ENCODE results near the gene ILDR2. TPM values are rescaled to one million over a fixed set of nuclear protein-coding genes. Genes with fewer than 3 reads are reported as not detected.

ILDR2 gene
- total and polyA plus RNA-seq, 2 donors (not counting 1 experiment from before 2014, with no cell fraction given), result under 0.01 to 0.14 TPM

- no peaks in the 10 kb centered on the region for H3K9me3 ChIP-seq (ENCODE audit: control insufficient read depth, insufficient read depth, low read depth, low read length)
- TF ChIP-seq CTCF (conservative IDR thresholded peaks at IDR 0.05 in 1 of 2, IDR thresholded peaks at IDR 0.05 in 1 of 2; ENCODE audit: low read depth in 1 of 2, low read length in 2 of 2) (no peak), EZH2 (IDR thresholded peaks at IDR 0.05; ENCODE audit: low read length, missing control alignments) (no peak)
- H4K20me1 ChIP-seq (ENCODE audit: control insufficient read depth, extremely low read depth, insufficient read depth, low read length), result no peaks in the 10 kb centered on the region
- no peak overlapping the region for H3K27ac ChIP-seq (ENCODE audit: insufficient read depth, low read length)
- H3K4me3 ChIP-seq (replicated peaks in 1 of 4; ENCODE audit: control extremely low read depth in 1 of 4, insufficient read depth in 1 of 4, low read depth in 3 of 4, low read length in 4 of 4), result no peak overlapping the region
- H3K36me3 ChIP-seq (ENCODE audit: control insufficient read depth, insufficient read depth, low read length), result no peaks in the 10 kb centered on the region
- no peak for DNase-seq (ENCODE audit: low read depth in 2 of 2)
- no peaks in the 10 kb centered on the region for H3K79me2 ChIP-seq (ENCODE audit: control insufficient read depth, insufficient read depth, low read length)
- H3K27me3 ChIP-seq (ENCODE audit: control insufficient read depth, insufficient read depth, low read length), result no peaks in the 10 kb centered on the region
- no peak overlapping the region for H3K4me2 ChIP-seq (ENCODE audit: extremely low read depth, insufficient read depth, low read length)
- no peaks in the 10 kb centered on the region for H3K4me1 ChIP-seq (ENCODE audit: control insufficient read depth, extremely low read depth, insufficient read depth, low read length)
- H2AFZ ChIP-seq (ENCODE audit: low read length), result no peak overlapping the region
- no peak overlapping the region for H3K9ac ChIP-seq (ENCODE audit: insufficient read depth, low read length)
Observed at GRCh38 chr1:166951050-166951449, 24.3 kb downstream of the ILDR2 start.

- no peaks in the 10 kb centered on the region for H3K9me3 ChIP-seq (ENCODE audit: control insufficient read depth, insufficient read depth, low read depth, low read length)
- no peak for TF ChIP-seq EZH2 (IDR thresholded peaks at IDR 0.05; ENCODE audit: low read length, missing control alignments)
- TF ChIP-seq CTCF (conservative IDR thresholded peaks at IDR 0.05 in 1 of 2, IDR thresholded peaks at IDR 0.05 in 1 of 2; ENCODE audit: low read depth in 1 of 2, low read length in 2 of 2), result no peak
- no peak overlapping the region for H3K27ac ChIP-seq (ENCODE audit: insufficient read depth, low read length)
- H3K36me3 ChIP-seq (ENCODE audit: control insufficient read depth, insufficient read depth, low read length), result no peaks in the 10 kb centered on the region
- H3K4me3 ChIP-seq (replicated peaks in 1 of 4; ENCODE audit: control extremely low read depth in 1 of 4, insufficient read depth in 1 of 4, low read depth in 3 of 4, low read length in 4 of 4), result no peak overlapping the region
- no peaks in the 10 kb centered on the region for H3K4me1 ChIP-seq (ENCODE audit: control insufficient read depth, extremely low read depth, insufficient read depth, low read length)
- no peak overlapping the region for H3K9ac ChIP-seq (ENCODE audit: insufficient read depth, low read length)
- H2AFZ ChIP-seq (ENCODE audit: low read length), result no peak overlapping the region
- no peaks in the 10 kb centered on the region for H3K27me3 ChIP-seq (ENCODE audit: control insufficient read depth, insufficient read depth, low read length)
- no peaks in the 10 kb centered on the region for H4K20me1 ChIP-seq (ENCODE audit: control insufficient read depth, extremely low read depth, insufficient read depth, low read length)
- no peak overlapping the region for H3K4me2 ChIP-seq (ENCODE audit: extremely low read depth, insufficient read depth, low read length)
- H3K79me2 ChIP-seq (ENCODE audit: control insufficient read depth, insufficient read depth, low read length), result no peaks in the 10 kb centered on the region
- no peak for DNase-seq (ENCODE audit: low read depth in 2 of 2)
Observed at GRCh38 chr1:166950156-166950555, 25.2 kb downstream of the ILDR2 start.

- Histone ChIP-seq H3K36me3 (ENCODE audit: control insufficient read depth, insufficient read depth, low read length) (no peaks in the 10 kb centered on the region), H3K9ac (ENCODE audit: insufficient read depth, low read length) (no peak overlapping the region), H3K9me3 (ENCODE audit: control insufficient read depth, insufficient read depth, low read depth, low read length) (no peaks in the 10 kb centered on the region), H3K79me2 (ENCODE audit: control insufficient read depth, insufficient read depth, low read length) (no peaks in the 10 kb centered on the region), H3K4me2 (ENCODE audit: extremely low read depth, insufficient read depth, low read length) (no peak overlapping the region), H3K27me3 (ENCODE audit: control insufficient read depth, insufficient read depth, low read length) (no peaks in the 10 kb centered on the region), H4K20me1 (ENCODE audit: control insufficient read depth, extremely low read depth, insufficient read depth, low read length) (no peaks in the 10 kb centered on the region), H2AFZ (ENCODE audit: low read length) (no peak overlapping the region), H3K4me3 (replicated peaks in 1 of 4; ENCODE audit: control extremely low read depth in 1 of 4, insufficient read depth in 1 of 4, low read depth in 3 of 4, low read length in 4 of 4) (no peak overlapping the region), H3K4me1 (ENCODE audit: control insufficient read depth, extremely low read depth, insufficient read depth, low read length) (no peaks in the 10 kb centered on the region), H3K27ac (ENCODE audit: insufficient read depth, low read length) (no peak overlapping the region)
- TF ChIP-seq CTCF (conservative IDR thresholded peaks at IDR 0.05 in 1 of 2, IDR thresholded peaks at IDR 0.05 in 1 of 2; ENCODE audit: low read depth in 1 of 2, low read length in 2 of 2) (no peak), EZH2 (IDR thresholded peaks at IDR 0.05; ENCODE audit: low read length, missing control alignments) (no peak)
- DNase-seq (ENCODE audit: low read depth in 2 of 2), result no peak
Observed at GRCh38 chr1:166948856-166949350, 26.4 kb downstream of the ILDR2 start.
